ENCODE measurements around the gene TOB1. TPM values are rescaled to one million over a fixed set of nuclear protein-coding genes. Genes with fewer than 3 reads are reported as not detected.

The TOB1 gene
- total RNA-seq, 1 experiment from 2014 or later = 19.3 TPM

DNA sequence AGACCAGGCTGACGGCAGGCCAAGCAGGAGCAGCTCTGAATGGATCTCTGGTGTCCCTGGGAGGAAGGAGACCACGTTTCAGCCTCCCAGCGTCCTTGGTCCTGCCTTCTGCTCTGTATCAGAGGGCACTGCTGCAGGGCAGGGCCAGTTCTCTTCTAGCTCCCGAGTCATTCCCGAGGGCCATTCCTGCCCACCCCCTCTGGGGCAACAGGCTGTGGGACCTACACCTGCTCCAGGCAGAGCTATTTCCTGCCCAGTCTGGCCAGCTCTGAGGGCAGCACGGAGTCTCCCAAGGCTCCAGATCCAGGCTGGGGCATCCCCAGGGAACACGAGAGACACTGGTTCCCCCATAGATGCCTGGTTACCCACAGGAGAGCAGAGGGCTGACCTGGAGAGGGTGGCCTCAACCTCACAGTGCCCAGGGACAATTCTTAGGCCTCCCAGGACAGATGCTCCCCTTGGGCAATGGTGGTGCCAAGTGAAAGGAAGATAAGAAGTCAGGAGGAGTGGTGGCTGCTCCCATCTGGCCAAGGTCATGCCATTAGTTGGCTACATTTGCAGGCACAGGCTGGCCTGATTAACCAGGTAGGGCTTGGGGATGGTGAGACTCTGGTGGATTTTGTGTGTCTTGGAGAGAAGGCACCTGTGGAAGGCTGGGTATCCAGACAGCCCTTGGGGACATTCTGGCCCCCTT lies 28.7 kb downstream of the TOB1 start:
- H3K27me3 ChIP-seq (replicated peaks; ENCODE audit: insufficient read depth, low read depth, low read length, poor library complexity) = no peaks in the 10 kb centered on the region
- no TSS peak for BruUV-seq (replicated peaks)
- H3K36me3 ChIP-seq (ENCODE audit: insufficient read depth, low read length, poor library complexity, severe bottlenecking) = no peaks in the 10 kb centered on the region
- H3K4me1 ChIP-seq (ENCODE audit: insufficient read depth, low read length, poor library complexity, severe bottlenecking) = no peaks in the 10 kb centered on the region
- ChIA-PET POLR2A (ENCODE audit: low non-redundant PET) (no interaction called here), CTCF (no interaction called here)
- no peak overlapping the region for H3K27ac ChIP-seq (ENCODE audit: low read depth, low read length, poor library complexity, severe bottlenecking)
- H3K4me3 ChIP-seq (ENCODE audit: low read depth, low read length, poor library complexity, severe bottlenecking) = no peak overlapping the region
- intact Hi-C loops (cut with micrococcal nuclease; ENCODE audit: unreplicated experiment) = no loop called here
- no peaks in the 10 kb centered on the region for H3K9me3 ChIP-seq (ENCODE audit: low read depth, low read length, poor library complexity, severe bottlenecking)
- no peak for DNase-seq (ENCODE audit: low spot score)
- TF ChIP-seq, protein P1, sequence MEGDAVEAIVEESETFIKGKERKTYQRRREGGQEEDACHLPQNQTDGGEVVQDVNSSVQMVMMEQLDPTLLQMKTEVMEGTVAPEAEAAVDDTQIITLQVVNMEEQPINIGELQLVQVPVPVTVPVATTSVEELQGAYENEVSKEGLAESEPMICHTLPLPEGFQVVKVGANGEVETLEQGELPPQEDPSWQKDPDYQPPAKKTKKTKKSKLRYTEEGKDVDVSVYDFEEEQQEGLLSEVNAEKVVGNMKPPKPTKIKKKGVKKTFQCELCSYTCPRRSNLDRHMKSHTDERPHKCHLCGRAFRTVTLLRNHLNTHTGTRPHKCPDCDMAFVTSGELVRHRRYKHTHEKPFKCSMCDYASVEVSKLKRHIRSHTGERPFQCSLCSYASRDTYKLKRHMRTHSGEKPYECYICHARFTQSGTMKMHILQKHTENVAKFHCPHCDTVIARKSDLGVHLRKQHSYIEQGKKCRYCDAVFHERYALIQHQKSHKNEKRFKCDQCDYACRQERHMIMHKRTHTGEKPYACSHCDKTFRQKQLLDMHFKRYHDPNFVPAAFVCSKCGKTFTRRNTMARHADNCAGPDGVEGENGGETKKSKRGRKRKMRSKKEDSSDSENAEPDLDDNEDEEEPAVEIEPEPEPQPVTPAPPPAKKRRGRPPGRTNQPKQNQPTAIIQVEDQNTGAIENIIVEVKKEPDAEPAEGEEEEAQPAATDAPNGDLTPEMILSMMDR (conservative IDR thresholded peaks at IDR 0.05; ENCODE audit: low read depth, low read length) = no peak
- no peak for TF ChIP-seq EZH2 (IDR thresholded peaks at IDR 0.05; ENCODE audit: borderline replicate concordance, low read depth, low read length, poor library complexity, severe bottlenecking)

DNA sequence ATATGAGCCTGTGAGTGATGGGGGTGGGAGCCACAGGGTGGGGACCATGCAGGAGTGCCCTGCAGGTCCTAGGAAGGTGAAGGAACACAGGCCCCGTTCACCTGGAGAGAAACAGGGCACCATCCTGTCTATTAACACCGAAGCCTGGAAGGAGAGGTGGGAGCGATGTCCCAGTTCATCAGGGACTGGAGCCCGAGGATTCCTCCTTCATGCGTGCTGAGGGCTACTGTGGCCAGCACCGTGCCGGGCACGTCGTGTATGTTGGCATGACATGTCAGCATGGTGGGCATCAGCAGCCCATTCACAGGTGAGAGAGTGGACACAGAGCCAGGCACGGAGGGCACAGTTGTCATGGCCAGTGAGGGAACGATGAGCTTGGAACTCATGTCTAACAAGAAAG lies 29.3 kb downstream of the TOB1 start:
- BruUV-seq (replicated peaks) = no TSS peak
- POLR2A ChIA-PET (ENCODE audit: low non-redundant PET) = no interaction called here
- Histone ChIP-seq H3K27ac (ENCODE audit: low read depth, low read length, poor library complexity, severe bottlenecking) (no peak overlapping the region), H3K36me3 (ENCODE audit: insufficient read depth, low read length, poor library complexity, severe bottlenecking) (no peaks in the 10 kb centered on the region), H3K9me3 (ENCODE audit: low read depth, low read length, poor library complexity, severe bottlenecking) (no peaks in the 10 kb centered on the region), H3K4me1 (ENCODE audit: insufficient read depth, low read length, poor library complexity, severe bottlenecking) (no peaks in the 10 kb centered on the region), H3K4me3 (ENCODE audit: low read depth, low read length, poor library complexity, severe bottlenecking) (no peak overlapping the region), H3K27me3 (replicated peaks; ENCODE audit: insufficient read depth, low read depth, low read length, poor library complexity) (no peaks in the 10 kb centered on the region)
- intact Hi-C loops (cut with micrococcal nuclease; ENCODE audit: unreplicated experiment) = no loop called here
- CTCF ChIA-PET = no interaction called here
- no peak for DNase-seq (ENCODE audit: low spot score)
- TF ChIP-seq, protein P1 (conservative IDR thresholded peaks at IDR 0.05; ENCODE audit: low read depth, low read length) = no peak
- TF ChIP-seq EZH2 (IDR thresholded peaks at IDR 0.05; ENCODE audit: borderline replicate concordance, low read depth, low read length, poor library complexity, severe bottlenecking) = no peak

DNA sequence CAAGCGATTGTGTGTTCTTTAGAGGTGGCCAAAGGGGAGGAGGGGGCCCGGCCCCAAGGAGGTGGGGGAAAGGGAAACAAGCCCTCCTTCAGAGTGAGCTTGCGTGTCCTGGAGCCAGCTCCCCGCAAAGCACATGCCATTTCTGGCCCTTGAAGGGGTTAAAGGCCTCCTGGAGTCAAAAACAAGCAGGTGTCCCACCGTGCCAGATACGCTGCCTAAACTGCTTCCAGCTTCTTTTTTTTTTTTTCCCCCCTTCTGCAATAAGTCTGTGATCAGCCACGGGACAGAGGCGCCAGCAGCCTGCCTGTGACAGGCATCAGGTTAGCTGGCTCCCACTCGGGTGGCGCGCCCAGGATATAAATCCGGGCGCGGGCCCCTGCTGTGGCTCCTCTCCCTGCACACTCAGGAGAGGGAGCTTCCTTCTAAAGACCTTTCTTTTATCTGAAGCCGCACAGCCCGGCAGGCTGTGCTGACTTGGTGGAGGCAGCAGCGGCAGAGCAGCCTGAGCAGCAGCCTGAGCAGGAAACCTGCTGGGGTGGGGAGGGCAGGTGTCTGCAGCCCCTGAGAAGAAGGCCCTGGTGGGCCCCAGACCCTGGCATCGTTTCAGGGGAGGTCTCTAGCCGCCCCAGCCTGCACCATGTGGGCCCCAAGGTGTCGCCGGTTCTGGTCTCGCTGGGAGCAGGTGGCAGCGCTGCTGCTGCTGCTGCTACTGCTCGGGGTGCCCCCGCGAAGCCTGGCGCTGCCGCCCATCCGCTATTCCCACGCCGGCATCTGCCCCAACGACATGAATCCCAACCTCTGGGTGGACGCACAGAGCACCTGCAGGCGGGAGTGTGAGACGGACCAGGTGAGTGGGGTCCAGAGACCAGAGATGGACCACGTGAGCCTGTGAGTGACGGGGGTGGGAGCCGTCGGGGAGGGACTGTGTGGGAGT lies 30.6 kb downstream of the TOB1 start, which contains the start of gene WFIKKN2:
Gene WFIKKN2 (plus strand): TSS at position 286 of the 934 bp plus-strand sequence. CDS start 352 bp downstream, at position 638.
- Histone ChIP-seq H3K9me3 (ENCODE audit: low read depth, low read length, poor library complexity, severe bottlenecking) (no peaks in the 10 kb centered on the region), H3K4me3 (ENCODE audit: low read depth, low read length, poor library complexity, severe bottlenecking) (no peak within 1 kb of the TSS), H3K36me3 (ENCODE audit: insufficient read depth, low read length, poor library complexity, severe bottlenecking) (no peaks in the 10 kb centered on the region), H3K27me3 (replicated peaks; ENCODE audit: insufficient read depth, low read depth, low read length, poor library complexity) (no peaks in the 10 kb centered on the region), H3K4me1 (ENCODE audit: insufficient read depth, low read length, poor library complexity, severe bottlenecking) (no peaks in the 10 kb centered on the region), H3K27ac (ENCODE audit: low read depth, low read length, poor library complexity, severe bottlenecking) (no peak within 1 kb of the TSS)
- CTCF ChIA-PET = interaction anchor here (0.6 kb wide), 1 partner anchor 288 kb away, joined by 3 read pairs; no protein-coding TSS in a partner anchor
- no peak for DNase-seq (ENCODE audit: low spot score)
- no TSS peak for BruUV-seq (replicated peaks)
- intact Hi-C loops (cut with micrococcal nuclease; ENCODE audit: unreplicated experiment) = no loop called here
- POLR2A ChIA-PET (ENCODE audit: low non-redundant PET) = interaction anchor here (0.6 kb wide), 2 partner anchors 31 to 1081 kb away, joined by 5 to 13 read pairs; partner anchors contain the start of gene TOB1
- TF ChIP-seq, protein P1 (conservative IDR thresholded peaks at IDR 0.05; ENCODE audit: low read depth, low read length) = no peak
- TF ChIP-seq EZH2 (IDR thresholded peaks at IDR 0.05; ENCODE audit: borderline replicate concordance, low read depth, low read length, poor library complexity, severe bottlenecking) = no peak

All from A673 (cell line).